Ishikawa (cell line): ENCODE measurements around the gene IGSF22.

ENCODE experiments used
- CEBPB ChIP-seq: IDR thresholded peaks from 2 replicates; pipeline ENCODE4 v1.6.1; 2012
- MAX ChIP-seq: IDR thresholded peaks from 2 replicates; pipeline ENCODE4 v1.6.1; 2012
- RAD21 ChIP-seq: IDR thresholded peaks from 2 replicates; pipeline ENCODE4 v1.6.1; 2012; ENCODE audit warnings: low read depth
- TF ChIP-seq, protein P1 (sequence below): IDR thresholded peaks from 2 replicates; pipeline ENCODE4 v1.6.1; 2012

DNA sequence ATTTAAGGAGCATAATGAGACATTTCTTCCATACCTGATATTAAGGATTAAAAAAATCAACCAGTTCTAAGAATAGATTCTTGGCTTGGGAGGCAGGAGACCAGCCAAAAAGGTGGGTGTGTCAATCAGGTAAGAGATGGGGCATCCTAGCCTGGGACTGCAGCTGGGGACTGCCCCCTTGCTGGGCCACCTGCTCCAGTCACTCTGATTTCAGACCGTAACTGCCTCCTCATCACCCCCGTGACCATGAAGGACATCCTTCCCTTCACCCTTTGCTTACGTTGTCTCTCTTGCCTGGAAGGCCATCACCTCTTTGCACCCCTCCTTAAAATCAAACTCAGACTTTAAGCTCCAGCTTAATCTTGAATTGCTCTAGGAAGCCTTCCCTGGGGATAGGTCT lies 47.7 kb upstream of the IGSF22 start:
- no peak for TF ChIP-seq RAD21
- TF ChIP-seq, protein P1, sequence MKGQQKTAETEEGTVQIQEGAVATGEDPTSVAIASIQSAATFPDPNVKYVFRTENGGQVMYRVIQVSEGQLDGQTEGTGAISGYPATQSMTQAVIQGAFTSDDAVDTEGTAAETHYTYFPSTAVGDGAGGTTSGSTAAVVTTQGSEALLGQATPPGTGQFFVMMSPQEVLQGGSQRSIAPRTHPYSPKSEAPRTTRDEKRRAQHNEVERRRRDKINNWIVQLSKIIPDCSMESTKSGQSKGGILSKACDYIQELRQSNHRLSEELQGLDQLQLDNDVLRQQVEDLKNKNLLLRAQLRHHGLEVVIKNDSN, result no peak
- TF ChIP-seq MAX, result no peak
- TF ChIP-seq CEBPB, result no peak
